Measurements from ENCODE around the gene SGSM1. TPM values are rescaled to one million over a fixed set of nuclear protein-coding genes. Genes with fewer than 3 reads are reported as not detected.

The SGSM1 gene
- total RNA-seq, 1 donor from 2014 or later = 0.18 TPM

GRCh38 chr22:24973872-24974271 lies 167.9 kb downstream of the SGSM1 start:
- no peak for DNase-seq (ENCODE audit: extremely low read depth, low read depth, low spot score)

GRCh38 chr22:24975125-24975640 lies 169.2 kb downstream of the SGSM1 start:
- DNase-seq (ENCODE audit: extremely low read depth, low read depth, low spot score) = no peak

GRCh38 chr22:24975813-24976341 lies 169.9 kb downstream of the SGSM1 start:
- no peak for DNase-seq (ENCODE audit: extremely low read depth, low read depth, low spot score)

GRCh38 chr22:24976442-24977218 lies 170.6 kb downstream of the SGSM1 start:
- DNase-seq (ENCODE audit: extremely low read depth, low read depth, low spot score) = no peak

Other genes starting within 250 kb of the SGSM1 start
- gene LRRC75B, start 213.1 kb upstream of the SGSM1 start, total RNA-seq = 11.9 and 12.2 TPM in 2 replicates
- 8.2 and 18.7 TPM in 2 replicates for gene GGT1, start 203.0 kb upstream of the SGSM1 start, total RNA-seq
- 0.15 and 0.18 TPM in 2 replicates for gene PIWIL3, start 31.5 kb upstream of the SGSM1 start, total RNA-seq
- not detected in 2 replicates for gene LHFPL7, start 140.5 kb downstream of the SGSM1 start, total RNA-seq
- gene KIAA1671, start 146.5 kb downstream of the SGSM1 start, total RNA-seq = 60.3 and 91.0 TPM in 2 replicates